HG03565 (cell line): Measurements from ENCODE around the gene AHRR.
"Not testable (repeated sequence)": the region's sequence is repeated elsewhere in the genome, so short reads cannot be mapped to it uniquely, and the experiment has no call there.

ENCODE experiments used
- ATAC-seq: cut with Tn5 transposase; IDR thresholded peaks from one replicate; pipeline ENCODE4 v1.9.1; 2021; ENCODE audit warnings: mild to moderate bottlenecking, moderate library complexity; ENCODE audit not compliant: unreplicated experiment

AHRR gene

DNA sequence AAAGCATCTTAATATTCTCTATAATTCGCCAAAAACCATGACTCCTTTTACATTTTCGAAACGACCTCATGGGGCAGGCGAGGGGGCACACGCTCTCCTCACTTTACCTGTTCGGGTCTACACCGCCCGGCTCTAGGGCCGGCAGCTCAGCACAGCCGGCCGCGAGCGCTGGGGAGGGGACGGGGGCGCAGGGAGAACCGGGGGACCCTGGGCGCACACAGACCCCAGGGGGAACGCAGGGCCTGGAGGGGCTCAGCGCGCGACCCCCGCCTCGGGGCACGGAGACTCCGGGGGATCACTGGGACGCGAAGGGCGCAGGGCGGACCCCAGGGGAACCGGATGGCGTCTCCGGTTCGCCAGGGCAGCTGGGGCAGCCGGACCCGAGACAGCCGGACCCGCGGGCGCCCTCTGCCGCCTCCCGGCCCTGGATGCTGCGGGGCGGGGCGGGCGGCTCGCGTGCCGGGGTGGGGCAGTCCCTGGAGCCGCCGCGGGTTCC is at the start of gene AHRR:
AHRR (plus strand) TSS at position 485 of the 496 bp plus-strand sequence. CDS start 22,189 bp downstream, outside the sequence.
- ATAC-seq = no peak

DNA sequence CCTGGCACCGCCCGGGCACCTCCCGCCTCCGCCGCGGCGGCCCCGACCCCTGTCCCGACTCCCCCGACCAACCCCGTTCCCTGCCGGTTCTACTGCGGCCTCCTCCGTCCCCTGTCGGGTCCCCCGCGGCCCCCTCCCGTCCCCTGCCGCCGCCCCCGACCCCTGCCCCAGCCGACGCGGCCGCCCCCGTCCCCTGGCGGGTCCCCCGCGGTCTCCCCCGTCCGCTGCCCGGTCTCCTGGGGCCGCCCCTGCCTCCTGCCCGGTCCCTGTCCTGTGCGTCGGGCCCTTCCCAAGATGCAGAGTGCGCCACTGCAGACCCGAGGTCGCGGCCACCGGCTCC is 49.7 kb upstream of the AHRR start:
- ATAC-seq = not testable (repeated sequence)

DNA sequence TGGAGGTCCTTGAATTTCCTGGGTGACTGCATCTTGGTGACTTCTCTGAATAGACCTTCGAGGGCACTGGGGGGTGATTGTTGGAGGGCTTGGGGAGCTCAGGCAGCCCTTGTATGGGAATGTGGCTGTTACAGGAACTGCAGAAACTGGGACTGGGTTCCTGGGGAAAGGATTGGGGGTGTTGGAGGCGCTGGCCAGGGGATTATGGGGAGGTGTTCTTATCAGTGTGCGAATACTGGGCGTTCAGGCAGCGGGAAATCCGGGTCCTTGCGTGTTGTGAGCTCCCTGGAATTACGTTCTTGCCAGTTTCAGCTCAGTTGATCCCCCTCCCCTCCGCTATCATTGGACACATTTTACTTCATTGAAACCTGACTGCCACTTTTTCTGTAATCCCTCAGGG is 48.4 kb upstream of the AHRR start:
- not testable (repeated sequence) for ATAC-seq

DNA sequence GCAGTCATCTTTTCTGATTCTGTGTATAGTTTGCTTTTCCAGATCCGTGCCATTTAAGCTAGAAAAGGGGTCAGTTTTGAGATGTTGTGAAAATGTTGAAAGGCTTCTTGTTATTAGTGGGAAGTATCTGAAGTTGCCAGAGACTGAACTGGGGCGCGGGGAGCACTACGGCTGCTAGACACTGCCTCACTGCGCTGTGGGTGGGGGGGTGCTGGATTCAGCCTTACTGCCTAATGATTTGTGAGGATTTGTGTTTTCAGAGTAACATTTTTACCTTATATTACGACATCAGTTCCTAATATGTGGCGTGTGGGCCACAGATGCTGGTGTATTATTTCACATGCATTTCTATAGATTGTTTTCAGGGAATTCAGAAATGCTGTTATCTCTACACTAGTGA is 48.0 kb upstream of the AHRR start:
- not testable (repeated sequence) for ATAC-seq

DNA sequence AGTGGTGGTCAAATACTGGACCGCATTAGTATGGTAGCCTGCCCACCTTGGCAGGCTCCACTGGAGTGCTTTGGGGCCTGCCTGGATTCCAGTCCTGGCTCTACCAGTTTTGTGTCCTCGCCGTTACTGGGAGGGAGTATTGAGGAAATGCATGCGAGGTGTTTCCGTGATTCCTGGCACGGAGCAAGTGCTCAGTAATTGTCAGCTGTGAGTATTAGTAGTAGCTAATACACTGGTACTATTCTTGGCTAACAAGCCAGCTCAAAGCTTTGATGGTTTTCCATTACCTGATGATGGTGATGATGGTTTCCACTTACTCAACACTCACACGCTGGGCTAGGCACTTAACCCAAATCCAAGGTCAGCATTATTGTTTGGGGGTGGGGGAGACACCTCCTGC is 47.2 kb upstream of the AHRR start:
- not testable (repeated sequence) for ATAC-seq

DNA sequence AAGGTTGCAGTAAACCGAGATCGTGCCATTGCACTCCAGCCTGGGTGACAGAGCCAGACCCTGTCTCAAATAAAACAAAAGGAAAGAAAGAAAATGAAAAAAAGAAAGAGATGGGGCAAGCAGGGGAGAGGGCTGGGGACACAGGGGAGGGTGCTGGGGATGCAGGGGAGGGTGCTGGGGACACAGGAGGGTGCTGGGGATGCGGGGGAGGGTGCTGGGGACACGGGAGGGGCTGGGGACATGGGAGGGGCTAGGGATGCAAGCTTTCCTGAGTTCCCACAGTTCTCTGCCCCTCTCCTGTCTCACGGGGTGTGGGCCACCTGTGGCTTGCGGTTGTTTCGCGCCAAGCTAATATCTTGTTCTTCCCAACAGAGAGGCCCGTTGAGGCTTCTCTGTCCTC is 42.9 kb upstream of the AHRR start:
- ATAC-seq = no peak

DNA sequence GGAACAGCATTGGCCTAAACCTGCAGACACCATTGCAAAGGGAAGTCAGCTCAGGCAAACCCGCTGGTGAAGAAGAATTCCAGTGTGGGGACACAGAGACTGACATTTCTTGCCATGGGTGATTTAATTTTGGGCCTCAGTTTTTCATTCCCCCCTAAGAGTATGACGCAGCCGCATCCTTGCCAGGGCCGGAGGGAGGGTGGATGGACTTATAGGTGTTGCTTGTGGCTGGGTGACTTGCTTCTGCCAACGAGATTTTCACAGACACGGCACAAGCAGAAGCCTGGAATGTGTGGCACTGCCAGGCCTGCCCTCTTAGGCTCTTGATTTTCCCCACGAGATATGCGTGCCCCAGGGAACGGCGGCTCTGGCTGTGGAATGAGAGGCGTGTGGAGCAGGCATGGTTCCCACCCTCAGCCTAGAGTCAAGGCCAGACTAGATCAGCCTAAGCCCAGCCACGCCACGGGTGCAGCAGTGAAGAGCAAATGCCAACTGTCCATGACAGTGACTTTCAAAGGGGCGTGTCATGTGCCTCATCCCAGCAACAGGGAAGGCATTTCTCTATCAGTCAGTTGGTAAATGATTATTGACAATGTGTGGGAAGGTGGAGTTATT is 42.4 kb upstream of the AHRR start:
- ATAC-seq = not testable (repeated sequence)

DNA sequence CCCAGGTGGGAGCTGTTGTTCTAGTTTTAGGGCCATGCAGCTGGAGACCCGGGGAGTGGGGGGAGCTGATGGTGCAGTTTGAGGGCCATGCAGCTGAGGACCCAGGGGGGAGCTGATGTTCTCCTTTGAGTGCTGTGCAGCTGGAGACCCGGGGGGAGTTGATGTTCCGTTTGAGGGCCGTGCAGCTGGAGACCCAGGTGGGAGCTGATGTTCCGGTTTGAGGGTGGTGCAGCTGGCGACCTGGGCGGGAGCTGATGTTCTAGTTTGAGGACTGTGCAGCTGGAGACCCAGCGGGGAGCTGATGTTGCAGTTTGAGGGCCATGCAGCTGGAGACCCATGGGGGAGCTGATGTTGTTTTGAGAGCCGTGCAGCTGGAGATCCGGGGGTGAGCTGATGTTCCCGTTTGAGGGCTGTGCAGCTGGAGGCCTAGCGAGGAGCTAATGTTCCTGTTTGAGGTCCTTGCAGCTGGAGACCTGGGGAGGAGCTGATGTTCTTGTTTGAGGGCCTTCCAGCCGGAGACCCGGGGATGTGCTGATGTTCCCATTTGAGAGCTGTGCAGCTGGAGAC is 35.4 kb upstream of the AHRR start:
- no peak for ATAC-seq

DNA sequence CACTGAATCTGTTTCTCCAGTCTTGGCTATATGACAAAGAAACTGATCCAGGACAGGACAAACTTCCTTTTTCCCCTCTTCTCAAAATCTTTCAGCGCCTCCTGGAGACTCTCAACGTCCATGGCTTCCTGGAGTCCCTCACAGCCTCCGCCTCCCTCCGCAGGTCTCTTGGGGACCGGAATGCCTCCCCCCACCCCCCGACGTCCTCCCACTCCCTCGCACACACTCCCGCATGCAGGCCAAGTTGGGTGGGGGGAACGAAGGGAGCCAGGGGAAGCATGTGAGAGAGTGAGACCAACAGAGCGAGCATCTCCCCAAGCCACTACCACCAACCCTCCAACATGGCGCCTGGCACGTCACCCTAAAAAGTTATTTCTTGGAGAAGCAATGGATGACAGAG is 31.3 kb upstream of the AHRR start:
- ATAC-seq = not testable (repeated sequence)

DNA sequence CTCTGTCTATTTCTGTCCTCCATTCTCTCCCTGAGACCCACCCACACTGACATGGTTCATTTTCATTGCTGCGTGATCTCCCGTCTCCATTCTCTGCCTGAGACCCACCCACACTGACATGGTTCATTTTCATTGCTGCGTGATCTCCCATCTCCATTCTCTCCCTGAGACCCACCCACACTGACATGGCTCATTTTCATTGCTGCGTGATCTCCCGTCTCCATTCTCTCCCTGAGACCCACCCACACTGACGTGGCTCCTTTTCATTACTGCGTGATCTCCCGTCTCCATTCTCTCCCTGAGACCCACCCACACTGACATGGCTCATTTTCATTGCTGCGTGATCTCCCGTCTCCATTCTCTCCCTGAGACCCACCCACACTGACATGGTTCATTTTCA is 30.2 kb upstream of the AHRR start:
- not testable (repeated sequence) for ATAC-seq

DNA sequence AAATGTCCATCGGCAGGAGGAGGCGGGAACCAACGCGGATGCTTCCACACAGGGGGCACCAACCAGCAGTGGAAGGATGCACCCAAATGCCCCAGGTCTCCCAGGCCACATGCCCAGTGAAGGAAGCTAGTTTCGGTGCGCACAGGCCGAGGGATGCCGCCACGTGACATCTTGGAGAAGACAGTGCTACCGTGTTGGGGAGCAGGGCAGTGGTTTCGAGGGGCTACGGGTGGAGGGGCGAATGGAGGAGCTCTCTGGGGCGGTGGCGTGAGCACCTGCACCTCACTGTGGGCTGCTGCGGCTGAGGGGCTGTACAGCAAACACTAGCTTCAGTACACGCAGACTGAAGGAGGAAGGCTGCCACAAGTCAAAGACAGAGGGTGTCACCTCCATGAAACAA is 26.7 kb upstream of the AHRR start:
- ATAC-seq = not testable (repeated sequence)

DNA sequence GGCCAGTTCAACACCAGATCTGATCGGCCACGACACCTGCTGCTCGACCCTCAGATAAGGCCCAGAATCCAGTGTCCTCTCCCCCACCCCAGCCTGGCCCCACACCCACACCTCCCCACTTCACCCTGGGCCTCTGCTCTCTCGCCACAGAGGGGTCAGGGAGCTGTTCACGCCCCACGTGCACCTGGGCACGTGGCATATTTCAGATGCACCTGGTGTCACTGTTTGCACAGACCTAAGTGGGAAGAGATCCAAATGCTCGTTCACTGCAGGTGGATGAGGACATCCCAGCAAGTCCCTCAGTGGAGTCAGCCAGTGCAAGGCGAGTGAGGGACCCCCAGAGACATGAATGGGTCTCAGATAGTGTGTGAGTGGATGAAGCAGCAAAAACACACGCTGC is 25.3 kb upstream of the AHRR start:
- not testable (repeated sequence) for ATAC-seq

DNA sequence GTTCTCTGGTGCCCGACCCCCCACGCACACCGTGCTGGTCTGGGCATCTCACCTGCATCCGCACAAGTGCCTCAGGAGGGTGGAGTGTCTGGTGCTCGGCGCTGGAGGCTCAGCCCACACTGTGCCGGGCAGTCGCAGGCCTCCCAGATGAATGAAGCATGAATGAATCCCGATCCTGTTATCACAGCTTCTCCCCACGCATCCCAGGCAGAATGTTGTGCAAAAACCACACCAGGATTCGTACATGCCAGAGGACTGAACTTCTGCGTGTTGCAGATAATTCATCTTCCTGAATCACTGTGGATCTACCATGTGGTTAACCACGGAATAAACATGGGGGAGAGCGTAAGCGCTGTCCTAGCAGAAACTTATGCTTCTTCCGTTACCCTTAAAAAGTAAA is 24.6 kb upstream of the AHRR start:
- not testable (repeated sequence) for ATAC-seq

DNA sequence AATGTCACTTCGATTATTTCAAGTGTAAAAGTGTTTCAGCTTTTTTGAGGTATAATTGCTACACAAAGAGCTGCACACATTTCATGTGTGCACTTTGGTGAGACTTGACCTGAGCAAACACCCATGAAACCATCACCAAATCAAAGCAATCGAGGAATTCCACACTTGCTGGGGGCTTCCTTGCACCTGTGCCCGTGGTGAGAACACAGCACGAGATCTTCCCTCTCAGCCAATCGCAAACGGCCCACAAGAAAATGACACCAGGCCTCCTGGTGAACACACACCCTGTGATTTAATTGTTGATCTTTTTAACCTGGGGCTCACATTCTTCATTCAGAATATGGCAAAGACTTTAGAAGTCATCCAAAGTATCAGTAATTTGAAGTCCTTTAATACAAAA is 24.1 kb upstream of the AHRR start:
- not testable (repeated sequence) for ATAC-seq

DNA sequence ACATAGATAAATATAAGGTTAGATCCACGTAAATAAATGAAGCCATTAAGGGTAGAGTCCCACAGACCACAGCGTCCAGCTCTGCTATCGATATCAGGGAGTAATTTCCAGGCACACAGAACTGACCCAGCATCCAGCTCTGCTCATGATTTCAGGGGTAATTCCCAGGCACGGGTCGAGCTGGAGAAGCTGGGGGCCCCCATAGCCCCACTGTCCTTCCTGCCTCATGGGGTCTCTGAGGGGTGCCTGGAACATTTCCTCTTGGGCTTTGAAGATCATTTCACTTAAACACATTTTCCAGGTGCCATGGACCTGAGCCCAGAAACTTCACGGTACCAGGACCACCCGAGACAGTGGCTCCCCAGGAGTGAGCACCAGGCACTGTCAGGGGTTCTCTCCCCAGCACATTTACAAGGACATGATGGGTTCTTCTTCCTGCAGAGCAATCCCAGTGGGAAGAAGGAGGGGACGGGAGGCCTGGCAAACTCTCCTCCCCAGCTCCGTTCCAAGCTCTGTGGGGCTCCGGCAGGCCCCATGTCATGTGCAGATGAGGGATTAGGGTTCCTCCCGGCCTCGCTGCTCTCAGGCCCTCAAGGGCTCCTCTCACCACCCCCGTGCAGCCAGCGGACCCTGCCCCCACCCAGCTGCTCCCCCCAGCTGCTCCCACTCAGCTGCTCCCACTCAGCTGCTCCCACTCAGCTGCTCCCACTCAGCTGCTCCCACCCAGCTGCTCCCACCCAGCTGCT is 23.4 kb upstream of the AHRR start:
- not testable (repeated sequence) for ATAC-seq

DNA sequence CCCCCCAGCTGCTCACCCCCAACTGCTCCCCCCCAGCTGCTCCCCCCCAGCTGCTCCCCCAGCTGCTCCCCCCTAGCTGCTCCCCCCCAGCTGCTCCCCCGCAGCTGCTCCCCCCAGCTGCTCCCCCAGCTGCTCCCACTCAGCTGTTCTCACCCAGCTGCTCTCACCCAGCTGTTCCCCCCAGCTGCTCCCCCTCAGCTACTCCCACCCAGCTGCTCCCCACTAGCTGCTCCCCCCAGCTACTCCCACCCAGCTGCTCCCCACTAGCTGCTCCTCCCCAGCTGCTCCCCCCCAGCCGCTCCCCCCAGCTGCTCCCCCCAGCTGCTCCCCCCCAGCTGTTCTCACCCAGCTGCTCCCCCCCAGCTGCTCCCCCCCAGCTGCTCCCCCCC is 22.8 kb upstream of the AHRR start:
- ATAC-seq = no peak

DNA sequence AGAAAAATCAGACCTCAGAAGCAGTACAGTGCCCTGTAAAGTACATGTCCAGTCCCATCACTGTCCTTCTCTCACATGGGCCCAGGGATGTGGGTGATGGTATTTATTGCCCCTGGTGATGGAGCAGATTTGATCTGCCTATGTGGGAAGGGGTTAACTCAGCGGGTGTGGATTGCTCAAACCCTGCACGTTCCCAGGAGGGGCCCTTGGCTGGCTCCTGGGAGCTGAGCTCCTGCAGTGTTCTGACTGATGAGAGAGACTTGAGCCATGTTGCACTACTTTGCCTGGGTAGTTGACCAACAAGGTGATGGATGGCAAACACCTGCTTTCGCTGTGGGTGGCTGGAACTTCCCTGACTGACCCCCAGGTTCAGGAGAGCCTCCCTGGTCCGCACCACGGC is 21.6 kb upstream of the AHRR start:
- ATAC-seq = not testable (repeated sequence)

DNA sequence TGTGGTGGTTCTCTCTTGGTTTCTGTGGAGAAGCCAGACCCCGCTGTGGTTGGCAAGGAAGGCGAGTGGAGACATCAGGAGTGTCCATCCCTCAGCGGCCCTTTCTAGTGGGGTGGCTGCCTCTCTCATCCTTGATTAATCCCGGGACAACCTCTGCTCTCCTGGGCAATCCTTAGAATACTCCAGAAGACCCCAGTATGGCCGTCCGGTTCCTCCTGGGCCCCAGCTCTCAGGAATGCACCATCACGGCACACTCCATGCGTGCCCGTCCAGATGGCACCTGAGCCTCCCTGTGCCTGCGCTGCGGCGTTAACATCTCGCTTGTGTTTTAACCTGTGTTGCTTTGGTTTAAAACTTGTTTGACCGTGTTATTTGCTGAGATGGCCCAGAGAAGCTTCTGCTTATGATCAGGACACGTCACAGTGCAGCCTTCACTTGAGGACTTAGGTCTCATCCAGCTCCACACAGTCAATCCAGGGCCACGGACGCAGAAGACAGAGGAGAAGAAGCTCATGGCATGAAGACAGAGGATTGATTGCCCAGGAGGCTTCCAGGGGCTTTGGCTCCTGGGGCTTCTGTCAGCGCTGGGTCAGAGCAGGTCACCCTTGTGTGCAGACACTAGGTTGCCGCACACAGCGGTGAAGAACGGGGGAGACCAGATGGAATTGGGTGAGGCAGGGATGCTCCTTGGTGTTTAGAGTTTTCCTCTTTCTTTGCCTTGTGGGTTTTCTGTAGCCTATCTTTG is 20.7 kb upstream of the AHRR start:
- ATAC-seq = not testable (repeated sequence)

DNA sequence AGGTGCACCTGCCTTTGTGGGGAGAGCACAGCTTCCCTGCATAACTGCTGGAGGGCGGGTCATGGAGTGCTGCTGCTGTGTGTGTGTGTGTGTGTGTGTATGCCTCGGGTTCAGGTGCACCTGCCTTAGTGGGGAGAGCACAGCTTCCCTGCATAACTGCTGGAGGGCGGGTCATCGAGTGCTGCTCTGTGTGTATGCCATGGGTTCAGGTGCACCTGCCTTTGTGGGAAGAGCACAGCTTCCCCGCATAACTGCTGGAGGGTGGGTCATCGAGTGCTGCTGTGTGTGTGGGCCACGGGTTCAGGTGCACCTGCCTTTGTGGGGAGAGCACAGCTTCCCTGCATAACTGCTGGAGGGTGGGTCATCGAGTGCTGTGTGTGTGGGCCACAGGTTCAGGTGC is 19.1 kb upstream of the AHRR start:
- ATAC-seq = not testable (repeated sequence)

DNA sequence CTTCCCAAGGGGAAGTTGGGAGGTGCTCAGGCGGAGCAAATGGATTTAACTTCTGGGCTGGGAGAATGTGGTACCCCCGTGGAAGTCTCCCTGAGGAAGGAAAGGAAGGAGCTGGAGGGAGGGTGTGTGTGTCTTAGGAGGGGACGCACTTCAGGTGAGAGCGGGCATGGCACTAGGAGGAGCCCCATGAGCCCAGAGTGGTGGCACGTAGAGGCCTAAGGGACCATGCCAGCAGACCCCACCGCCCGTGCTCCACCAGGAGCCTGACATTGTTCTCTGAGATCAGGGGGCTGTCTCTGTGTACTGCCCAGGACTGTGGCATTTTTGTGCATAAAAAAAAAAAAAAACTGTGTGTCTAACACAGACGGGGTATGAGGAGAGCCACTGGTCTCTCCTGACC is 18.5 kb upstream of the AHRR start:
- no peak for ATAC-seq

DNA sequence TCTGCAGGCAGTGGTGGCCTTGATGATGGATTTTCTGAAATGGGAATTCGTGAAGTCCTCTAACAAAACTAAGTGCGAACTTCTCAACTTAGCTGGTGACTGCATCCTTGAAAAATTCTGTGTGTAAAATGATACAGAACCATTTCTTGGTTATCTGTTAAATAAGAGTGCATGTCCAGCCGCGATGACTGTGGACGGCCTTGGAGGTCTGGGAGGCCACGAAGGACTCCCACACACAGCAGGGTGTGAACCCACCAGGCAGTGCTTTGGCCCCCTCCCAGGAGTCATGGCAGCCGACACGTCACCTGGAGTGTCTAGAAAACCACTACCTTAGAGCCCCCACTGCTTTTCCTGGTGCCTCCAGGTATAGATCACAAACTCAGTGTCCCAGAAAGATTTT is 17.8 kb upstream of the AHRR start:
- ATAC-seq = not testable (repeated sequence)
